Suppressor macrophage treated with lipopolysaccharide for 4 hours (primary cell): ENCODE data around the gene SH3GLB2.
A peak's percentile ranks its signal among the peaks of the same experiment; 100 is the strongest.
"Not testable (repeated sequence)": the region's sequence is repeated elsewhere in the genome, so short reads cannot be mapped to it uniquely, and the experiment has no call there.

Source experiments
- DNase-seq: peaks from one replicate; pipeline ENCODE4 v3.0.0-alpha.2; 2020

The SH3GLB2 gene

GRCh38 chr9:129052592-129052991 lies 24.5 kb upstream of the SH3GLB2 start:
- no peak for DNase-seq

GRCh38 chr9:129042016-129042415 lies 13.9 kb upstream of the SH3GLB2 start:
- no peak for DNase-seq

- no peak for DNase-seq
Observed at GRCh38 chr9:129040113-129040643, 12.0 kb upstream of the SH3GLB2 start.

- DNase-seq: no peak
Observed at GRCh38 chr9:129038109-129038852, 10.2 kb upstream of the SH3GLB2 start.

- no peak for DNase-seq
Observed at GRCh38 chr9:129037767-129038098, 9.6 kb upstream of the SH3GLB2 start.

GRCh38 chr9:129036923-129037766 lies 9.0 kb upstream of the SH3GLB2 start:
- DNase-seq: no peak

- DNase-seq: peak; percentile 99
Observed at GRCh38 chr9:129036241-129036922, 8.3 kb upstream of the SH3GLB2 start, which contains the start of gene MIGA2. Gene MIGA2 (plus strand): TSS chr9:129036626. CDS start chr9:129040595, 3,969 bp downstream.

GRCh38 chr9:129035838-129036237 lies 7.7 kb upstream of the SH3GLB2 start:
- DNase-seq: not testable (repeated sequence)

GRCh38 chr9:129033216-129033615 lies 5.1 kb upstream of the SH3GLB2 start:
- no peak for DNase-seq

GRCh38 chr9:129032541-129033159 lies 4.5 kb upstream of the SH3GLB2 start:
- no peak for DNase-seq

- no peak for DNase-seq
Observed at GRCh38 chr9:129031514-129031913, 3.4 kb upstream of the SH3GLB2 start.

- DNase-seq: no peak
Observed at GRCh38 chr9:129030191-129030590, 2.1 kb upstream of the SH3GLB2 start.

- DNase-seq: no peak
Observed at GRCh38 chr9:129027685-129028191, 393 bp downstream of the SH3GLB2 start.

GRCh38 chr9:129027224-129027684 lies 877 bp downstream of the SH3GLB2 start:
- no peak for DNase-seq

- DNase-seq: no peak
Observed at GRCh38 chr9:129026442-129027223, 1.5 kb downstream of the SH3GLB2 start.

GRCh38 chr9:129023908-129024233 lies 4.3 kb downstream of the SH3GLB2 start:
- no peak for DNase-seq

GRCh38 chr9:129023036-129023907 lies 4.9 kb downstream of the SH3GLB2 start:
- no peak for DNase-seq

GRCh38 chr9:129022037-129022436 lies 6.1 kb downstream of the SH3GLB2 start:
- DNase-seq: no peak

- DNase-seq: no peak
Observed at GRCh38 chr9:129021091-129021490, 7.0 kb downstream of the SH3GLB2 start.

- no peak for DNase-seq
Observed at GRCh38 chr9:129014608-129015007, 13.5 kb downstream of the SH3GLB2 start.

GRCh38 chr9:129014124-129014523 lies 14.0 kb downstream of the SH3GLB2 start:
- no peak for DNase-seq
